H9 (cell line): ENCODE data around the gene DIP2A. TPM values are rescaled to one million over a fixed set of nuclear protein-coding genes. Genes with fewer than 3 reads are reported as not detected.

ENCODE experiments used
- DNase-seq: peaks from one replicate; pipeline ENCODE4 v3.0.0-alpha.2; 2017
- H2AFZ ChIP-seq: one replicate; pipeline ENCODE4 v1.6.1; 2013; ENCODE audit warnings: mild to moderate bottlenecking, low read length, control low read depth, moderate library complexity
- H2AK5ac ChIP-seq: 2 replicates; pipeline ENCODE4 v1.6.1; 2013; ENCODE audit warnings: low read length, control low read depth, mixed read lengths; ENCODE audit not compliant: insufficient read length
- H2BK120ac ChIP-seq: one replicate; pipeline ENCODE4 v1.6.1; 2013; ENCODE audit warnings: low read depth, mild to moderate bottlenecking, low read length, control low read depth, inconsistent platforms; ENCODE audit not compliant: poor library complexity, severe bottlenecking
- H2BK12ac ChIP-seq: 2 replicates; pipeline ENCODE4 v1.6.1; 2013; ENCODE audit warnings: low read length, control low read depth, mixed read lengths, low read depth; ENCODE audit not compliant: insufficient read length
- H2BK15ac ChIP-seq: 2 replicates; pipeline ENCODE4 v1.6.1; 2013; ENCODE audit warnings: low read depth, low read length, control low read depth
- H2BK20ac ChIP-seq: one replicate; pipeline ENCODE4 v1.6.1; 2013; ENCODE audit warnings: low read depth, mild to moderate bottlenecking, low read length, control low read depth, inconsistent platforms; ENCODE audit not compliant: poor library complexity, severe bottlenecking
- H2BK5ac ChIP-seq: 2 replicates; pipeline ENCODE4 v1.6.1; 2013; ENCODE audit warnings: low read length, control low read depth, mixed read lengths; ENCODE audit not compliant: insufficient read length
- H3K14ac ChIP-seq: 2 replicates; pipeline ENCODE4 v1.6.1; 2013; ENCODE audit warnings: low read length, control low read depth; ENCODE audit not compliant: insufficient read depth
- H3K18ac ChIP-seq: 2 replicates; pipeline ENCODE4 v1.6.1; 2013; ENCODE audit warnings: low read depth, mild to moderate bottlenecking, mixed read lengths, low read length, control low read depth; ENCODE audit not compliant: insufficient read length
- H3K23ac ChIP-seq: 2 replicates; pipeline ENCODE4 v1.6.1; 2013; ENCODE audit warnings: low read length, control low read depth, mixed read lengths, low read depth; ENCODE audit not compliant: insufficient read length
- H3K23me2 ChIP-seq: 2 replicates; pipeline ENCODE4 v1.6.1; 2013; ENCODE audit warnings: low read depth, mild to moderate bottlenecking, mixed read lengths, low read length, control low read depth; ENCODE audit not compliant: insufficient read length, poor library complexity, severe bottlenecking
- H3K27ac ChIP-seq: 2 replicates; pipeline ENCODE4 v1.5.1; 2013; ENCODE audit warnings: low read length, control low read depth, mixed read lengths, low read depth; ENCODE audit not compliant: insufficient read length
- H3K27me3 ChIP-seq: 2 replicates; pipeline ENCODE4 v1.6.1; 2013; ENCODE audit warnings: low read length, control low read depth, inconsistent platforms; ENCODE audit not compliant: insufficient read depth
- H3K4ac ChIP-seq: 2 replicates; pipeline ENCODE4 v1.6.1; 2013; ENCODE audit warnings: low read depth, mild to moderate bottlenecking, control low read depth, inconsistent platforms, low read length, moderate library complexity
- H3K4me1 ChIP-seq: 2 replicates; pipeline ENCODE4 v1.6.1; 2013; ENCODE audit warnings: low read length, control low read depth, inconsistent platforms; ENCODE audit not compliant: insufficient read depth
- H3K4me2 ChIP-seq: 2 replicates; pipeline ENCODE4 v1.6.1; 2013; ENCODE audit warnings: low read length, control low read depth, mixed read lengths; ENCODE audit not compliant: insufficient read length, insufficient read depth
- H3K56ac ChIP-seq: 2 replicates; pipeline ENCODE4 v1.6.1; 2013; ENCODE audit warnings: low read depth, mild to moderate bottlenecking, mixed read lengths, low read length, control low read depth; ENCODE audit not compliant: insufficient read length
- H3K79me1 ChIP-seq: 2 replicates; pipeline ENCODE4 v1.6.1; 2013; ENCODE audit warnings: low read depth, mild to moderate bottlenecking, moderate library complexity, low read length, control low read depth, inconsistent platforms; ENCODE audit not compliant: insufficient read depth, poor library complexity, severe bottlenecking
- H3K79me2 ChIP-seq: 2 replicates; pipeline ENCODE4 v1.6.1; 2013; ENCODE audit warnings: low read length, control low read depth, inconsistent platforms; ENCODE audit not compliant: insufficient read depth
- H3K9ac ChIP-seq: 2 replicates; pipeline ENCODE4 v1.6.1; 2013; ENCODE audit warnings: low read length, control low read depth, mixed read lengths; ENCODE audit not compliant: insufficient read length; ENCODE audit errors: extremely low read depth
- H3K9me3 ChIP-seq: one replicate; pipeline ENCODE4 v1.6.1; 2013; ENCODE audit warnings: low read depth, low read length, inconsistent platforms; ENCODE audit not compliant: control insufficient read depth
- H3T11ph ChIP-seq: one replicate; pipeline ENCODE4 v1.6.1; 2013; ENCODE audit warnings: mild to moderate bottlenecking, low read length, control low read depth, inconsistent platforms
- H4K20me1 ChIP-seq: one replicate; pipeline ENCODE4 v1.6.1; 2013; ENCODE audit not compliant: control insufficient read depth, insufficient read length, insufficient read depth
- H4K5ac ChIP-seq: 2 replicates; pipeline ENCODE4 v1.6.1; 2013; ENCODE audit warnings: low read depth, mild to moderate bottlenecking, mixed read lengths, low read length, control low read depth; ENCODE audit not compliant: insufficient read length
- H4K8ac ChIP-seq: replicated peaks from 2 replicates; pipeline ENCODE4 v1.6.1; 2013; ENCODE audit warnings: low read length, control low read depth, mixed read lengths, low read depth; ENCODE audit not compliant: insufficient read length
- H4K91ac ChIP-seq: 2 replicates; pipeline ENCODE4 v1.6.1; 2013; ENCODE audit warnings: low read depth, mild to moderate bottlenecking, moderate library complexity, mixed read lengths, low read length, control low read depth; ENCODE audit not compliant: insufficient read length
- H3K27ac Mint-ChIP-seq, 3 experiments: 2 replicates in 2 of 3; 3 replicates in 1 of 3; pipeline ENCODE4 v1.8.0; 2020 to 2021; ENCODE audit warnings: mixed read lengths in 3 of 3, mild to moderate bottlenecking in 1 of 3, moderate library complexity in 1 of 3
- H3K27me3 Mint-ChIP-seq: 2 replicates; pipeline ENCODE4 v1.8.0; 2021; ENCODE audit warnings: low read depth, mild to moderate bottlenecking, moderate library complexity, mixed read lengths
- H3K36me3 Mint-ChIP-seq, 3 experiments: 2 replicates in 2 of 3; 3 replicates in 1 of 3; pipeline ENCODE4 v1.8.0; 2020 to 2021; ENCODE audit warnings: low read depth in 3 of 3, mixed read lengths in 3 of 3; ENCODE audit not compliant: insufficient read depth in 1 of 3
- H3K4me1 Mint-ChIP-seq, 2 experiments: 2 replicates each; pipeline ENCODE4 v1.8.0; 2020; ENCODE audit warnings: mixed read lengths in 2 of 2
- H3K4me3 Mint-ChIP-seq, 2 experiments: 2 replicates in 1 of 2; 3 replicates in 1 of 2; pipeline ENCODE4 v1.8.0; 2020 to 2021; ENCODE audit warnings: mild to moderate bottlenecking in 2 of 2, mixed read lengths in 2 of 2, moderate library complexity in 1 of 2
- H3K9me3 Mint-ChIP-seq, 2 experiments: 2 replicates in 1 of 2; 3 replicates in 1 of 2; pipeline ENCODE4 v1.8.0; 2020; ENCODE audit warnings: mild to moderate bottlenecking in 2 of 2, mixed read lengths in 2 of 2, moderate library complexity in 1 of 2
- CTCF ChIP-seq: fragments of 200-600 bp; sonication (generic); conservative IDR thresholded peaks from 3 replicates; pipeline ENCODE4 v1.8.0; 2021; ENCODE audit warnings: antibody characterized with exemption, mild to moderate bottlenecking
- WGBS: extraction: QIAGEN DNeasy Blood & Tissue Kit; methylation state at CpG from one replicate; pipeline ENCODE4 v1.1.7; 2013; ENCODE audit warnings: missing lambda C conversion rate, low lambda C conversion rate, mixed read lengths; ENCODE audit not compliant: insufficient read length; ENCODE audit errors: extremely low coverage; 5-methylcytosine and 5-hydroxymethylcytosine counted together
- total RNA-seq: library from RNA; stranded (reverse); gene quantifications from 2 replicates; pipeline ENCODE4 v1.2.1, GENCODE V29; 2021

Gene DIP2A
- total RNA-seq, 1 experiment from 2014 or later, result 25.2 TPM

DNA sequence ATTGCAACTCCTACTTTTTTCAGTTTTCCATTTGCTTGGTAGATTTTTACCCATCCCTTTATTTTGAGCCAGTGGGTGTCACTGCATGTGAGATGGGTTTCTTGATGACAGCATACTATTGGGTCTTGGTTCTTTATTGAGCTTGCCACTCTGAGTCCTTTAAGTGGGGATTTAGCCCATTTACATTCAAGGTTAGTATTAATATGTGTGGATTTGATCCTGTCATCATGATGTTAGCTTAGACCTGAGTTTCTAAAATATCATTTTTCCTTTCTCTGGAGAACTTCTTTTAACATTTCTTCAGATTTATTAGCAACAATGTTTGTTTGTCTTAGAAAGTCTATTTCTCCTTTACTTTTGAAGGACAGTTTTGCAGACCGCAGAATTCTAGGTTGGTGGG is 158.0 kb downstream of the DIP2A start:
- WGBS, result no CpG with 5 or more reads among the region's 1 CpG
- Histone ChIP-seq H3K79me1 (no peaks in the 10 kb centered on the region), H3K4me1 (no peaks in the 10 kb centered on the region), H3K79me2 (no peaks in the 10 kb centered on the region), H2BK120ac (no peak overlapping the region), H3K27ac (no peak overlapping the region), H4K20me1 (no peaks in the 10 kb centered on the region), H2BK5ac (no peak overlapping the region), H2BK20ac (no peak overlapping the region), H3K4me2 (no peak overlapping the region), H2AK5ac (no peak overlapping the region), H3K9ac (no peak overlapping the region), H4K5ac (no peak overlapping the region), H4K8ac (no peak overlapping the region), H4K91ac (no peak overlapping the region), H3K23ac (no peak overlapping the region), H3K27me3 (no peaks in the 10 kb centered on the region), H2BK12ac (no peak overlapping the region), H3K23me2 (no peaks in the 10 kb centered on the region), H3K18ac (no peak overlapping the region), H3K14ac (no peak overlapping the region), H2BK15ac (no peak overlapping the region), H3K56ac (no peak overlapping the region), H3T11ph (no peak overlapping the region), H3K9me3 (no peaks in the 10 kb centered on the region), H3K4ac (no peak overlapping the region), H2AFZ (no peak overlapping the region)
- no peaks in the 10 kb centered on the region; a peak in 1 of 7 replicates for H3K36me3 Mint-ChIP-seq
- peaks cover 11% of the 10 kb centered on the region for H3K27me3 Mint-ChIP-seq
- no peak for TF ChIP-seq CTCF
- H3K4me1 Mint-ChIP-seq, result peaks cover 11 to 12% of the 10 kb centered on the region in 2 experiments
- H3K9me3 Mint-ChIP-seq, result peaks cover 0 to 6% of the 10 kb centered on the region in 2 experiments; a peak in 3 of 5 replicates
- H3K27ac Mint-ChIP-seq, result no peak overlapping the region
- H3K4me3 Mint-ChIP-seq, result no peak overlapping the region
- no peak for DNase-seq
